Osteoblast (primary cell): ENCODE results near the gene CDKAL1. TPM values are rescaled to one million over a fixed set of nuclear protein-coding genes. Genes with fewer than 3 reads are reported as not detected.

Experiments used
- DNase-seq: peaks from one replicate; pipeline ENCODE4 v3.0.0; 2011; ENCODE audit warnings: low spot score, mixed read lengths; ENCODE audit not compliant: insufficient read length; ENCODE audit errors: missing footprints
- H2AFZ ChIP-seq: 2 replicates; pipeline ENCODE4 v1.6.0; 2011; ENCODE audit warnings: mild to moderate bottlenecking, low read length
- H3K27ac ChIP-seq: 2 replicates; pipeline ENCODE4 v1.5.1; 2011; ENCODE audit warnings: mild to moderate bottlenecking, low read depth, low read length, moderate library complexity
- H3K27me3 ChIP-seq: 2 replicates; pipeline ENCODE4 v1.6.0; 2012; ENCODE audit warnings: mild to moderate bottlenecking, control low read depth, inconsistent platforms, low read length, moderate library complexity; ENCODE audit not compliant: insufficient read depth
- H3K36me3 ChIP-seq: 2 replicates; pipeline ENCODE4 v1.5.1; 2011; ENCODE audit warnings: mild to moderate bottlenecking, low read length, control low read depth, moderate library complexity; ENCODE audit not compliant: insufficient read depth
- H3K4me1 ChIP-seq: 2 replicates; pipeline ENCODE4 v1.5.1; 2011; ENCODE audit warnings: mild to moderate bottlenecking, low read length, control low read depth, moderate library complexity; ENCODE audit not compliant: insufficient read depth
- H3K4me2 ChIP-seq: 2 replicates; pipeline ENCODE4 v1.6.0; 2011; ENCODE audit warnings: mild to moderate bottlenecking, low read length; ENCODE audit not compliant: insufficient read depth
- H3K4me3 ChIP-seq: fragments of 200-600 bp; sonication (generic); 3 replicates; pipeline ENCODE4 v1.5.1; 2012; ENCODE audit warnings: mild to moderate bottlenecking, low read length, inconsistent platforms; ENCODE audit not compliant: insufficient read depth
- H3K79me2 ChIP-seq: 2 replicates; pipeline ENCODE4 v1.6.0; 2012; ENCODE audit warnings: mild to moderate bottlenecking, low read length, control low read depth, inconsistent platforms; ENCODE audit not compliant: insufficient read depth
- H3K9me3 ChIP-seq: 2 replicates; pipeline ENCODE4 v1.5.1; 2011; ENCODE audit warnings: low read depth, low read length, control low read depth
- H4K20me1 ChIP-seq: 2 replicates; pipeline ENCODE4 v1.6.0; 2012; ENCODE audit warnings: mild to moderate bottlenecking, low read length, control low read depth; ENCODE audit not compliant: insufficient read depth
- CTCF ChIP-seq: IDR thresholded peaks from 2 replicates; pipeline ENCODE4 v1.5.1; 2011; ENCODE audit warnings: mild to moderate bottlenecking, low read depth, low read length, moderate library complexity; ENCODE audit errors: extremely low read depth
- total RNA-seq: library from RNA; depleted of rRNA; stranded (reverse); fragments of >200 nt; gene quantifications from 2 replicates; pipeline ENCODE4 v1.2.3, GENCODE V29; 2012

The CDKAL1 gene
- 17.4 and 18.5 TPM in 2 replicates for total RNA-seq

- Histone ChIP-seq H3K27me3 (no peaks in the 10 kb centered on the region), H3K4me2 (peak within 1 kb of the TSS; percentile 87), H3K27ac (peak within 1 kb of the TSS; percentile 78), H4K20me1 (no peaks in the 10 kb centered on the region), H2AFZ (peak within 1 kb of the TSS; percentile 88), H3K79me2 (peaks cover 37% of the 10 kb centered on the region), H3K9me3 (no peaks in the 10 kb centered on the region), H3K36me3 (no peaks in the 10 kb centered on the region), H3K4me3 (peak within 1 kb of the TSS; percentile 80), H3K4me1 (peaks cover 8% of the 10 kb centered on the region)
- no peak for TF ChIP-seq CTCF
- DNase-seq = peak; percentile 82
These were observed at the start of gene CDKAL1 for GRCh38 chr6:20534295-20535262. Gene CDKAL1 (plus strand): TSS chr6:20534457. CDS start chr6:20546351, 11,894 bp downstream.

DNA sequence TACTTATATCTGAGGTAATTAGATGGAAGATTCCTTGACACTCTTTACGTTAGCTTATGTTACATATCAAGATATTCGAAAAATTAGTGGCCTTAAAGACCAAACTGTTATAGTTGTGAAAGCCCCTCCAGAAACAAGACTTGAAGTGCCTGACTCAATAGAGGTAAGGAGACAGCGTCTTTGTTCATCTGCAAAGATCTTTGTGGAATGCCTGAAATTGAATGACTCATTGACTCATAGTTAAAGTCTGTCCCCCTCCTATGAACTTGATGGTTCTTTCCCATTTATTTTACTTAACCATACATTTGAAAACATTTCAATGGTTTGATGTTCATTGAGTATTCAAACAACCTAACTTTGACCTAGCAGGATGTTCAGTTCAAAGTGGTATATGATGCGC lies 47.6 kb upstream of the CDKAL1 start:
- Histone ChIP-seq H3K27me3 (no peaks in the 10 kb centered on the region), H3K27ac (no peak overlapping the region), H2AFZ (no peak overlapping the region), H3K4me2 (no peak overlapping the region), H3K4me1 (no peaks in the 10 kb centered on the region), H3K4me3 (no peak overlapping the region), H3K36me3 (peaks cover 65% of the 10 kb centered on the region), H4K20me1 (no peaks in the 10 kb centered on the region), H3K79me2 (peaks cover 10% of the 10 kb centered on the region), H3K9me3 (no peaks in the 10 kb centered on the region)
- no peak for TF ChIP-seq CTCF
- DNase-seq = no peak

DNA sequence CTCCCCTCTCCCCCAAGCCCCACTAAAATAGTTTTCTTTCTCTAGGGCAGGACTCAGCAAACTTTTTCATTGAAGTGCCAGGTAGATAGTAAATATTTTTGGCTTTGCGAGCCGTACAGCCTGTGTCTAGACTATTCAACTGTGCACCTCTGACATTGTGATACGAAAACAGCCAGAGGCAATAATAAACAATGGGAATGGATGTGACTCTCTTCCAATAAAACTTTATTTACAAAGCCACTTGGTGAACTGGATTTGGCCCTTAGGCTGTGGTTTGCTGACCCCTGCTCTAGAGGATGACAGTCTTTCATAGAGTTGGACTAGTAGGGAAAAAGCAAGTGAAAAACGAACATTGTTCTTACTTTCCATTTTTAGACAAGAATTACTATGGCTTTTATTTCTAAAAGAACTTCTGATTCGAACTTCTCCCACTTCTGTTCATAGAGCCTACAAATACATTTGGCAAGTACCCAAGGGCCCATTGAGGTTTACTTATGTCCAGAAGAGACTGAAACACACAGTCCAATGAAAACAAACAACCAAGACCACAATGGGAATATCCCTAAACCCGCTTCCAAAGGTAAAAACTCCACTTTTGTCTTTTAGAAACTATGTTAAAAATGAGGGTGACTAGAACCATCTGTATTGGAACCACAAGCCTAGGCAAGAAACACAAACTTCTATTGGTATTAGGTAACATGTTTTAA lies 46.4 kb upstream of the CDKAL1 start:
- Histone ChIP-seq H3K36me3 (peaks cover 55% of the 10 kb centered on the region), H3K9me3 (no peaks in the 10 kb centered on the region), H3K27me3 (no peaks in the 10 kb centered on the region), H3K4me1 (no peaks in the 10 kb centered on the region), H3K4me3 (no peak overlapping the region), H2AFZ (no peak overlapping the region), H3K79me2 (peaks cover 4% of the 10 kb centered on the region), H3K4me2 (no peak overlapping the region), H4K20me1 (peaks cover 6% of the 10 kb centered on the region), H3K27ac (no peak overlapping the region)
- TF ChIP-seq CTCF = no peak
- DNase-seq = no peak

- no peak overlapping the region for H2AFZ ChIP-seq
- H3K4me3 ChIP-seq = no peak overlapping the region
- no peak overlapping the region for H3K4me2 ChIP-seq
- no peak overlapping the region for H3K27ac ChIP-seq
- no peak for DNase-seq
- no peaks in the 10 kb centered on the region for H3K27me3 ChIP-seq
- no peaks in the 10 kb centered on the region for H3K4me1 ChIP-seq
- H3K79me2 ChIP-seq = no peaks in the 10 kb centered on the region
- no peaks in the 10 kb centered on the region for H3K9me3 ChIP-seq
- no peak for TF ChIP-seq CTCF
- H3K36me3 ChIP-seq = peaks cover 31% of the 10 kb centered on the region
- peaks cover 6% of the 10 kb centered on the region for H4K20me1 ChIP-seq
These were observed 43.7 kb upstream of the CDKAL1 start for GRCh38 chr6:20490591-20490990.
